Liver (tissue), 3 donors: ENCODE data around the gene RBM39.

Experiments used
- FOXA1 ChIP-seq: IDR thresholded peaks from 2 replicates; pipeline ENCODE4 v1.6.1; 2016; ENCODE audit warnings: antibody characterized with exemption
- RAD21 ChIP-seq, 2 donors: IDR thresholded peaks; 2 replicates each; pipeline ENCODE4 v1.6.1; 2016; ENCODE audit warnings: antibody characterized with exemption in 2 of 2, mild to moderate bottlenecking in 2 of 2
- RXRA ChIP-seq, 2 donors: IDR thresholded peaks; 2 replicates each; pipeline ENCODE4 v1.6.1; 2017 to 2018; ENCODE audit warnings: antibody characterized with exemption in 2 of 2, mild to moderate bottlenecking in 1 of 2
- SP1 ChIP-seq: IDR thresholded peaks from 2 replicates; pipeline ENCODE4 v1.6.1; 2018; ENCODE audit warnings: antibody characterized with exemption, mild to moderate bottlenecking
- YY1 ChIP-seq: IDR thresholded peaks from 2 replicates; pipeline ENCODE4 v1.6.1; 2016; ENCODE audit warnings: antibody characterized with exemption, mild to moderate bottlenecking
- TF ChIP-seq, protein P1 (sequence below): IDR thresholded peaks from 2 replicates; pipeline ENCODE4 v1.6.1; 2016; ENCODE audit warnings: antibody characterized with exemption, mild to moderate bottlenecking
- TF ChIP-seq, protein P2 (sequence below): fragments of 150-350 bp; IDR thresholded peaks from 2 replicates; pipeline ENCODE4 v1.5.1; 2017; ENCODE audit warnings: improper control_type of control experiment, low read depth, low read length; ENCODE audit not compliant: missing input control
- donor health status: healthy.
- donor health status: healthy.

DNA sequence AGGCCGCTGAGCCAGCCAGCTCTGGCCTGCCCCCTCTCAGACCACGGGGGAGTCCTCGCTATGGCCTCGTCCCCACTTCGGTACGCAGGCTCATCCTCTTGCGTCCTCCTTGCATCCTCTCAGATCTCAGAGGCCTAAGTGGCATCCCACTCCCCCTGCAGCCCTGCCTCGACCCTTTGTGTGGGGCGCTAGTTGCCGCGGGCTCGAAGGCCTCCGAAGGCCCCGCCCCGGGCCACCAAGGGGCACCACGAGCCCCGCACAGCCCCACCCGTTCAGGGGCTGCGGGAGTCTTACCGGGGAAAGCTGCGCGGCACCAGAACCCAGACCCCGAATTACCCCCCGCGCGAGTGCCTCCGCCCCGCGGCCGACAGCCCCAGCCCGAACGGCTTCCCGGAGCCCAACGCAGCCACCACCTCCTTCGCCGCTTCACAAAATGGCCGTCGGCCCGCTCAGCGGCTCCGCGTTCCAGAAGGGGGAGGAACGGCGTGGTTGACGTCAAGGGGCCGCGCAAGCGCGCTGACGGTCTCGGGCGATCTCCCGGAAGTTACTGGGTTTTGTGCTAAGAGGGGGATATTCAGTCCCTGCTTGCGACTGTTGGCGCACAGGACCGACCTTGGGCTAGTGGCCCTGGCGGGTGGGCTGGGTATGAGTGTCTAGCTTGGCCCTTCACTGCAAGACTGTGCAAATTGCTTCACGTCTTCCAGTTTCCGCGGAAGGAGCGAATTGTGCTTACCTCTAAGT, 77.4 kb downstream of the RBM39 start, which contains the start of the genes CPNE1 and RBM12:
- TF ChIP-seq RAD21 (IDR thresholded peaks at IDR 0.05) (peak in 1 of 2 donors; percentile 35), SP1 (peak; percentile 39), FOXA1 (no peak), RXRA (IDR thresholded peaks at IDR 0.05) (peak in 1 of 2 donors; percentile 5), YY1 (peak; percentile 99)
- TF ChIP-seq, protein P1, sequence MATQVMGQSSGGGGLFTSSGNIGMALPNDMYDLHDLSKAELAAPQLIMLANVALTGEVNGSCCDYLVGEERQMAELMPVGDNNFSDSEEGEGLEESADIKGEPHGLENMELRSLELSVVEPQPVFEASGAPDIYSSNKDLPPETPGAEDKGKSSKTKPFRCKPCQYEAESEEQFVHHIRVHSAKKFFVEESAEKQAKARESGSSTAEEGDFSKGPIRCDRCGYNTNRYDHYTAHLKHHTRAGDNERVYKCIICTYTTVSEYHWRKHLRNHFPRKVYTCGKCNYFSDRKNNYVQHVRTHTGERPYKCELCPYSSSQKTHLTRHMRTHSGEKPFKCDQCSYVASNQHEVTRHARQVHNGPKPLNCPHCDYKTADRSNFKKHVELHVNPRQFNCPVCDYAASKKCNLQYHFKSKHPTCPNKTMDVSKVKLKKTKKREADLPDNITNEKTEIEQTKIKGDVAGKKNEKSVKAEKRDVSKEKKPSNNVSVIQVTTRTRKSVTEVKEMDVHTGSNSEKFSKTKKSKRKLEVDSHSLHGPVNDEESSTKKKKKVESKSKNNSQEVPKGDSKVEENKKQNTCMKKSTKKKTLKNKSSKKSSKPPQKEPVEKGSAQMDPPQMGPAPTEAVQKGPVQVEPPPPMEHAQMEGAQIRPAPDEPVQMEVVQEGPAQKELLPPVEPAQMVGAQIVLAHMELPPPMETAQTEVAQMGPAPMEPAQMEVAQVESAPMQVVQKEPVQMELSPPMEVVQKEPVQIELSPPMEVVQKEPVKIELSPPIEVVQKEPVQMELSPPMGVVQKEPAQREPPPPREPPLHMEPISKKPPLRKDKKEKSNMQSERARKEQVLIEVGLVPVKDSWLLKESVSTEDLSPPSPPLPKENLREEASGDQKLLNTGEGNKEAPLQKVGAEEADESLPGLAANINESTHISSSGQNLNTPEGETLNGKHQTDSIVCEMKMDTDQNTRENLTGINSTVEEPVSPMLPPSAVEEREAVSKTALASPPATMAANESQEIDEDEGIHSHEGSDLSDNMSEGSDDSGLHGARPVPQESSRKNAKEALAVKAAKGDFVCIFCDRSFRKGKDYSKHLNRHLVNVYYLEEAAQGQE: peak; percentile 79
- TF ChIP-seq, protein P2, sequence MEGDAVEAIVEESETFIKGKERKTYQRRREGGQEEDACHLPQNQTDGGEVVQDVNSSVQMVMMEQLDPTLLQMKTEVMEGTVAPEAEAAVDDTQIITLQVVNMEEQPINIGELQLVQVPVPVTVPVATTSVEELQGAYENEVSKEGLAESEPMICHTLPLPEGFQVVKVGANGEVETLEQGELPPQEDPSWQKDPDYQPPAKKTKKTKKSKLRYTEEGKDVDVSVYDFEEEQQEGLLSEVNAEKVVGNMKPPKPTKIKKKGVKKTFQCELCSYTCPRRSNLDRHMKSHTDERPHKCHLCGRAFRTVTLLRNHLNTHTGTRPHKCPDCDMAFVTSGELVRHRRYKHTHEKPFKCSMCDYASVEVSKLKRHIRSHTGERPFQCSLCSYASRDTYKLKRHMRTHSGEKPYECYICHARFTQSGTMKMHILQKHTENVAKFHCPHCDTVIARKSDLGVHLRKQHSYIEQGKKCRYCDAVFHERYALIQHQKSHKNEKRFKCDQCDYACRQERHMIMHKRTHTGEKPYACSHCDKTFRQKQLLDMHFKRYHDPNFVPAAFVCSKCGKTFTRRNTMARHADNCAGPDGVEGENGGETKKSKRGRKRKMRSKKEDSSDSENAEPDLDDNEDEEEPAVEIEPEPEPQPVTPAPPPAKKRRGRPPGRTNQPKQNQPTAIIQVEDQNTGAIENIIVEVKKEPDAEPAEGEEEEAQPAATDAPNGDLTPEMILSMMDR: no peak
